Measurements from ENCODE around the gene SLC38A9. TPM values are rescaled to one million over a fixed set of nuclear protein-coding genes. Genes with fewer than 3 reads are reported as not detected.

The SLC38A9 gene
- total and polyA plus RNA-seq, 10 donors = 7.9 to 45.0 (median 27.5) TPM

GRCh38 chr5:55715519-55716078, 3.5 kb upstream of the SLC38A9 start:
- no peaks in the 10 kb centered on the region for H3K27me3 ChIP-seq (replicated peaks in 1 of 7)
- 91 to 98% (median 95%) methylated on average over 6 of the region's 6 CpGs for WGBS, 5 donors
- intact Hi-C loops (cut with DNase I; ENCODE audit: low total_unique reads) = no loop called here
- H3K9me3 ChIP-seq = peaks cover 0 to 5% (median 0%) of the 10 kb centered on the region in 8 donors
- H3K36me3 ChIP-seq = no peaks in the 10 kb centered on the region
- H3K4me1 ChIP-seq = peaks cover 0 to 22% (median 17%) of the 10 kb centered on the region in 6 donors
- DNase-seq = no peak
- TF ChIP-seq CTCF (IDR thresholded peaks at IDR 0.05 in 8 of 11, conservative IDR thresholded peaks at IDR 0.05 in 3 of 11) = no peak
- no peak for TF ChIP-seq POLR2A (IDR thresholded peaks at IDR 0.05)
- no peak for TF ChIP-seq POLR2AphosphoS5 (IDR thresholded peaks at IDR 0.05)
- no peak overlapping the region for H3K4me3 ChIP-seq
- H3K27ac ChIP-seq = no peak overlapping the region

DNA sequence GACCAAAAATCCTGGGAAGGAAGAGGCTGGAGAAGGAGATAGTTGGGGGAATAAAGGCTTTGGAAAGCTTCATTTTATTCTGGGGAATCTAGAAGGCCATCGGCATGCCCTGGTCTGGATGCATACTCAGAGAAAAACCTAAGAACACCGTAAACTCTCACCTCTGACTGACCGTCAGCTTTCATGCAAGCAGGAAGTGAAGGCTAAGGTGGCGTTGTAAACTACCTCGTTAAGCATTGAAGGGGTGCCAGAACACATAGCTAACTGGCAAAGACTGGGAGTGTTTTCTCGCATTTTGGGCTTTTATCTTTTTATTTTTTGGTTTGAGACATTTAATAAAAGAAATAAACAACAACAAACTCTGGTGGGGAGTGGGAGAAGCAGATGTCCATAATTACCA, 2.6 kb upstream of the SLC38A9 start:
- WGBS, 5 donors = 80 to 88% (median 85%) methylated on average over 6 of the region's 6 CpGs
- no peak for DNase-seq
- intact Hi-C loops (cut with DNase I; ENCODE audit: low total_unique reads) = no loop called here
- Histone ChIP-seq H3K36me3 (no peaks in the 10 kb centered on the region), H3K27me3 (replicated peaks in 1 of 7) (no peaks in the 10 kb centered on the region), H3K27ac (no peak overlapping the region), H3K4me1 (peaks cover 0 to 26% (median 21%) of the 10 kb centered on the region in 6 donors), H3K9me3 (peaks cover 0 to 5% (median 0%) of the 10 kb centered on the region in 8 donors), H3K4me3 (no peak overlapping the region)
- TF ChIP-seq POLR2AphosphoS5 (IDR thresholded peaks at IDR 0.05) (no peak), CTCF (IDR thresholded peaks at IDR 0.05 in 8 of 11, conservative IDR thresholded peaks at IDR 0.05 in 3 of 11) (no peak), POLR2A (IDR thresholded peaks at IDR 0.05) (no peak)

DNA sequence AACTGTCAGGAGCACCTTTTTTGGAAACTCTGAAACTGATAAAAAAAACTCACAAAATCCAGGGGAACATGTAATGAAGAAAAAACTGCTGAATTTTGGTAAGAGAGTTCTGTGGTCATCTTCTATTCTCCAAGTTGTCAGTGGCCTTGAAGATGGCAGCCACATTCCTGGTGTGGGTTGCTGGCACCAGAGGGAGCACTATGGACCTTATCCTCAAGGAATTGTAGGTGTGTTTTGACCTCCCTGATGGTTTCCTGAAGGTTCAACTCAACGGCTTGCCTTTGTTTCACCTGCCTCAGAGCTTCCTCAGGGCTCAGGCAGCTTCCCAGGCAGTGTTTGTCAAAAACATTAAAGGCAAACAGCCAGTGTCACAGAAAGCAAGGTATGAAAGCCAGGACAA, 2.2 kb upstream of the SLC38A9 start:
- TF ChIP-seq POLR2A (IDR thresholded peaks at IDR 0.05) (no peak), POLR2AphosphoS5 (IDR thresholded peaks at IDR 0.05) (no peak), CTCF (IDR thresholded peaks at IDR 0.05 in 8 of 11, conservative IDR thresholded peaks at IDR 0.05 in 3 of 11) (no peak)
- peaks cover 0 to 5% (median 0%) of the 10 kb centered on the region in 8 donors for H3K9me3 ChIP-seq
- no peak overlapping the region for H3K4me3 ChIP-seq
- H3K27me3 ChIP-seq (replicated peaks in 1 of 7) = no peaks in the 10 kb centered on the region
- no peak overlapping the region for H3K27ac ChIP-seq
- no peak for DNase-seq
- no peaks in the 10 kb centered on the region for H3K36me3 ChIP-seq
- WGBS, 5 donors = 59 to 81% (median 76%) methylated on average over 1 of the region's 1 CpG
- peaks cover 4 to 30% (median 23%) of the 10 kb centered on the region in 6 donors for H3K4me1 ChIP-seq
- intact Hi-C loops (cut with DNase I; ENCODE audit: low total_unique reads) = no loop called here

DNA sequence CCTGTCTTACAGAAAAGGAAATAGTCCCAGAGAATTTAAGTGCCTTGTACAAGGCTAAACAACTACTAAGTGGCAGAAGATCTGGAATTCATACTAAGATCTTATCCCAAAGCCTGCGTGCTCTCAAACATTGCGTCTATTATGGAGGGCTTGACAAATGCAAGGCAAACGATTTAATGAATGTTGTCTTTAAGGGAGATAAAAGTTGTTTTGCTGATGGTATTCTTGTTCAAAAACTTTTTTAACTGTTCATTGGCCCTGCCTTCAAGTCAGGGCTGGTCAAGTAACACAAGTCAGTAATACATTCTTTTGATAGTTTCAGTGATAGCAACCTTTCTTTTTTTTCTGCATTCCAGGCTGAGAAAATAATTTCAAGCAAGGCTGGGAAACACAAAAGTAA, 1.7 kb upstream of the SLC38A9 start:
- 67 to 87% (median 77%) methylated on average over 3 of the region's 3 CpGs for WGBS, 5 donors

More for the DNA sequence above, 1.7 kb upstream of the SLC38A9 start:
- H3K27ac ChIP-seq = no peak overlapping the region
- peaks cover 0 to 5% (median 0%) of the 10 kb centered on the region in 8 donors for H3K9me3 ChIP-seq
- H3K4me3 ChIP-seq = no peak overlapping the region
- no peaks in the 10 kb centered on the region for H3K27me3 ChIP-seq (replicated peaks in 1 of 7)
- peaks cover 0 to 1% (median 0%) of the 10 kb centered on the region in 6 donors for H3K36me3 ChIP-seq
- intact Hi-C loops (cut with DNase I; ENCODE audit: low total_unique reads) = no loop called here
- TF ChIP-seq POLR2AphosphoS5 (IDR thresholded peaks at IDR 0.05) (no peak), POLR2A (IDR thresholded peaks at IDR 0.05) (no peak), CTCF (IDR thresholded peaks at IDR 0.05 in 8 of 11, conservative IDR thresholded peaks at IDR 0.05 in 3 of 11) (no peak)
- DNase-seq = no peak
- H3K4me1 ChIP-seq = peaks cover 4 to 35% (median 23%) of the 10 kb centered on the region in 6 donors

All from spleen (tissue), 11 donors.